ENCODE measurements around the gene PFKM. TPM values are rescaled to one million over a fixed set of nuclear protein-coding genes. Genes with fewer than 3 reads are reported as not detected.

Gene PFKM
- total and polyA plus RNA-seq, 2 of the 4 experiments (the other 2 are of a cell fraction), result 56.7 to 82.6 TPM

DNA sequence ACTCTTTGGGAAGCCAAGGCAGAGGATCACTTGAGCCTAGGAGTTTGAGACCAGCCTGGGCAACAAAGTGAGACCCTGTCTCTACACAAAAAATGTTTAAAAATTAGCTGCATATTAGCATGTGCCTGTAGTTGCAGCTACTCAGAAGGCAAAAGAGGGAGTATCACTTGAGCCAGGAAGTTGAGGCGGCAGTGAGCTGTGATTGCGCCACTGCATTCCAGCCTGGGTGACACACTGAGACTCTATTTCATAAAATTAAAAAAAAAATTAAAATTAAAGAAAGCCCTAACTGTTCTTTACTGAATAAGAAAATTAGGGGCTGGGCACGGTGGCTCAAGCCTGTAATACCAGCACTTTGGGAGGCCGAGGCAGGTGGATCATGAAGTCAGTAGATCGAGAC lies 40.3 kb upstream of the PFKM start:
- Histone ChIP-seq H3K27me3 (ENCODE audit: control insufficient read depth, insufficient read depth, low read length) (no peaks in the 10 kb centered on the region), H4K8ac (ENCODE audit: low read depth in 2 of 2, low read length in 2 of 2) (peak overlapping the region in 1 of 2 experiments; percentile 77; a peak in 2 of 4 replicates), H2BK120ac (ENCODE audit: low read depth, low read length) (no peak overlapping the region; the same call in 1 of the 2 replicates), H3K9me1 (ENCODE audit: insufficient read depth, low read length) (no peaks in the 10 kb centered on the region), H4K91ac (ENCODE audit: insufficient read depth, low read depth, low read length) (peak overlapping the region; percentile 60), H3K56ac (ENCODE audit: extremely low read depth, insufficient read depth, low read length) (peak overlapping the region; percentile 69; the same call in 1 of the 2 replicates), H2AK5ac (ENCODE audit: low read depth, low read length) (no peak overlapping the region), H3K18ac (ENCODE audit: low read depth, low read length) (peak overlapping the region; percentile 71; the same call in 1 of the 2 replicates), H3K23ac (ENCODE audit: low read depth, low read length) (no peak overlapping the region), H4K20me1 (ENCODE audit: insufficient read depth, low read length) (no peaks in the 10 kb centered on the region), H3K79me1 (ENCODE audit: low read depth in 1 of 2, low read length in 2 of 2) (no peaks in the 10 kb centered on the region; a peak in 1 of 4 replicates), H2AFZ (replicated peaks; ENCODE audit: low read length, poor library complexity) (no peak overlapping the region), H3K4me1 (ENCODE audit: control insufficient read depth, insufficient read depth, low read length) (no peaks in the 10 kb centered on the region), H3K4ac (ENCODE audit: low read depth, low read length) (no peak overlapping the region), H3K9me3 (ENCODE audit: control insufficient read depth, insufficient read depth, low read length) (no peaks in the 10 kb centered on the region), H4K5ac (ENCODE audit: low read depth, low read length) (peak overlapping the region; percentile 89; the same call in 1 of the 2 replicates), H3K9ac (ENCODE audit: low read depth, low read length) (peak overlapping the region; percentile 63), H3K27ac (ENCODE audit: insufficient read depth, low read length) (peak overlapping the region; percentile 81), H2BK5ac (ENCODE audit: low read depth, low read length, poor library complexity, severe bottlenecking) (peak overlapping the region; percentile 83), H2BK15ac (ENCODE audit: low read depth, low read length) (no peak overlapping the region; the same call in 2 of the 3 replicates), H3K36me3 (ENCODE audit: control insufficient read depth, insufficient read depth, low read length) (peaks cover 14% of the 10 kb centered on the region), H3K4me2 (ENCODE audit: low read depth, low read length) (no peak overlapping the region), H2AK9ac (replicated peaks; ENCODE audit: low read depth, low read length, poor library complexity) (no peak overlapping the region), H2BK20ac (ENCODE audit: low read depth, low read length) (no peak overlapping the region), H3K14ac (replicated peaks; ENCODE audit: low read depth, low read length) (peak overlapping the region; percentile 87), H3K4me3 (ENCODE audit: insufficient read depth, low read depth, low read length) (no peak overlapping the region)
- ChIA-PET POLR2A (ENCODE audit: unreplicated experiment) (no interaction called here), CTCF (no interaction called here)
- TF ChIP-seq CEBPB (IDR thresholded peaks at IDR 0.05; ENCODE audit: low read depth, low read length) (peak; percentile 98), NFE2L2 (IDR thresholded peaks at IDR 0.05; ENCODE audit: low read depth, low read length) (no peak)
- TF ChIP-seq, protein P1, sequence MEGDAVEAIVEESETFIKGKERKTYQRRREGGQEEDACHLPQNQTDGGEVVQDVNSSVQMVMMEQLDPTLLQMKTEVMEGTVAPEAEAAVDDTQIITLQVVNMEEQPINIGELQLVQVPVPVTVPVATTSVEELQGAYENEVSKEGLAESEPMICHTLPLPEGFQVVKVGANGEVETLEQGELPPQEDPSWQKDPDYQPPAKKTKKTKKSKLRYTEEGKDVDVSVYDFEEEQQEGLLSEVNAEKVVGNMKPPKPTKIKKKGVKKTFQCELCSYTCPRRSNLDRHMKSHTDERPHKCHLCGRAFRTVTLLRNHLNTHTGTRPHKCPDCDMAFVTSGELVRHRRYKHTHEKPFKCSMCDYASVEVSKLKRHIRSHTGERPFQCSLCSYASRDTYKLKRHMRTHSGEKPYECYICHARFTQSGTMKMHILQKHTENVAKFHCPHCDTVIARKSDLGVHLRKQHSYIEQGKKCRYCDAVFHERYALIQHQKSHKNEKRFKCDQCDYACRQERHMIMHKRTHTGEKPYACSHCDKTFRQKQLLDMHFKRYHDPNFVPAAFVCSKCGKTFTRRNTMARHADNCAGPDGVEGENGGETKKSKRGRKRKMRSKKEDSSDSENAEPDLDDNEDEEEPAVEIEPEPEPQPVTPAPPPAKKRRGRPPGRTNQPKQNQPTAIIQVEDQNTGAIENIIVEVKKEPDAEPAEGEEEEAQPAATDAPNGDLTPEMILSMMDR (conservative IDR thresholded peaks at IDR 0.05; ENCODE audit: low read depth, low read length), result no peak
- peak; percentile 64 for DNase-seq
- no TSS peak for BruUV-seq (replicated peaks)
- dilution Hi-C loops (cut with HindIII; ENCODE audit: low sequenced_read_pairs, unreplicated experiment) (no loop called here), intact Hi-C loops (cut with micrococcal nuclease) (no loop called here), in situ Hi-C loops (cut with MboI; ENCODE audit: low sequenced_read_pairs) (no loop called here)
- WGBS, 2 experiments (ENCODE audit: extremely low coverage in 2 of 2, insufficient read length in 1 of 2), result 92% methylated on average over 2 of the region's 5 CpGs; no CpG with 5 or more reads in 1 of the 2 experiments
- ATAC-seq (ENCODE audit: low read depth), result peak; percentile 92
